Esophagus muscularis mucosa (tissue), 4 donors: ENCODE results near the gene IL6. TPM values are rescaled to one million over a fixed set of nuclear protein-coding genes. Genes with fewer than 3 reads are reported as not detected.

Experiments used
- DNase-seq: peaks from one replicate; pipeline ENCODE4 v3.0.0-alpha.2; 2017; ENCODE audit errors: extremely low spot score
- H3K27ac ChIP-seq, 4 donors: fragments of 200-600 bp; sonication (generic); replicated peaks in 1 of 4; 1 replicate in 3 of 4; 2 replicates in 1 of 4; pipeline ENCODE4 v1.5.1; 2016 to 2019; ENCODE audit warnings: mild to moderate bottlenecking in 1 of 4
- H3K27me3 ChIP-seq, 4 donors: fragments of 200-600 bp; sonication (generic); one replicate each; pipeline versions ENCODE4 v1.5.1 to v1.6.0; 2016 to 2019
- H3K36me3 ChIP-seq, 4 donors: fragments of 200-600 bp; sonication (generic); one replicate each; pipeline ENCODE4 v1.5.1; 2016 to 2019
- H3K4me1 ChIP-seq, 4 donors: fragments of 200-600 bp; sonication (generic); one replicate each; pipeline ENCODE4 v1.5.1; 2016 to 2019
- H3K4me3 ChIP-seq, 4 donors: fragments of 200-600 bp; sonication (generic); 1 replicate in 2 of 4; 2 replicates in 2 of 4; pipeline ENCODE4 v1.5.1; 2016 to 2019; ENCODE audit warnings: mild to moderate bottlenecking in 4 of 4, moderate library complexity in 1 of 4
- H3K9me3 ChIP-seq, 4 donors: fragments of 200-600 bp; sonication (generic); 1 replicate in 3 of 4; 2 replicates in 1 of 4; pipeline ENCODE4 v1.5.1; 2016 to 2019
- CTCF ChIP-seq, 3 experiments: fragments of 200-600 bp in 2 of 3; fragments of 450-650 bp in 1 of 3; sonication (generic) in 2 of 3; IDR thresholded peaks; one replicate each; pipeline ENCODE4 v1.5.1; 2017 to 2019; ENCODE audit warnings: antibody characterized with exemption in 3 of 3, mild to moderate bottlenecking in 2 of 3, moderate library complexity in 1 of 3
- EP300 ChIP-seq: sonication (generic); formaldehyde crosslinking; IDR thresholded peaks from one replicate; pipeline ENCODE4 v1.6.1; 2017; ENCODE audit warnings: antibody characterized with exemption
- POLR2A ChIP-seq: fragments of 450-650 bp; IDR thresholded peaks from one replicate; pipeline ENCODE4 v1.6.1; 2017; ENCODE audit warnings: antibody characterized with exemption, moderate library complexity, mild to moderate bottlenecking, low read depth
- POLR2AphosphoS5 ChIP-seq, 2 donors: sonication (generic); formaldehyde crosslinking; IDR thresholded peaks; one replicate each; pipeline ENCODE4 v1.6.1; 2017; ENCODE audit warnings: antibody characterized with exemption in 2 of 2
- WGBS: methylation state at CpG from one replicate; pipeline ENCODE4 v1.1.5; 2018; 5-methylcytosine and 5-hydroxymethylcytosine counted together
- intact Hi-C: fragments of 100-400 bp; cut with DNase I; formaldehyde crosslinking; loops from one replicate; pipeline ENCODE4 v1.15.1; 2023
- total RNA-seq, 4 donors: library from RNA; depleted of rRNA; stranded (reverse); fragments of >200 nt; gene quantifications; one replicate each; pipeline versions ENCODE4 v1.1.0 to v1.2.1, GENCODE V29; 2016

The IL6 gene
- total RNA-seq, 4 donors from 2014 or later, result 0.83 to 51.4 (median 3.4) TPM

GRCh38 chr7:22722536-22723180, 4.3 kb upstream of the IL6 start:
- Histone ChIP-seq H3K4me1 (peaks cover 69 to 85% (median 79%) of the 10 kb centered on the region in 4 donors), H3K27ac (peak overlapping the region; percentile 27 to 87 (median 78)), H3K9me3 (no peaks in the 10 kb centered on the region), H3K36me3 (no peaks in the 10 kb centered on the region), H3K27me3 (no peaks in the 10 kb centered on the region), H3K4me3 (no peak overlapping the region)
- 75% methylated on average over 4 of the region's 6 CpGs for WGBS
- TF ChIP-seq POLR2A, result no peak
- no peak for TF ChIP-seq EP300
- no peak for TF ChIP-seq CTCF (IDR thresholded peaks at IDR 0.05)
- TF ChIP-seq POLR2AphosphoS5 (IDR thresholded peaks at IDR 0.05), result no peak
- intact Hi-C loops, result loop anchor here (10.0 kb wide), 1 partner anchor 332 kb away; no protein-coding TSS in a partner anchor
- DNase-seq, result no peak

GRCh38 chr7:22723181-22723601, 3.8 kb upstream of the IL6 start:
- Histone ChIP-seq H3K9me3 (no peaks in the 10 kb centered on the region), H3K27me3 (no peaks in the 10 kb centered on the region), H3K36me3 (no peaks in the 10 kb centered on the region), H3K4me3 (no peak overlapping the region), H3K27ac (peak overlapping the region; percentile 27 to 87 (median 78)), H3K4me1 (peaks cover 68 to 85% (median 79%) of the 10 kb centered on the region in 4 donors)
- intact Hi-C loops, result loop anchor here (10.0 kb wide), 1 partner anchor 332 kb away; no protein-coding TSS in a partner anchor
- 0% methylated on average over 2 of the region's 2 CpGs for WGBS
- TF ChIP-seq POLR2A, result no peak
- TF ChIP-seq POLR2AphosphoS5 (IDR thresholded peaks at IDR 0.05), result peak; percentile 6 to 42
- DNase-seq, result no peak

GRCh38 chr7:22723637-22724036, 3.4 kb upstream of the IL6 start:
- H3K27ac ChIP-seq, result peak overlapping the region; percentile 27 to 87 (median 78)
- TF ChIP-seq EP300, result no peak
- no peak for TF ChIP-seq POLR2AphosphoS5 (IDR thresholded peaks at IDR 0.05)
- TF ChIP-seq POLR2A, result no peak
- no peak for TF ChIP-seq CTCF (IDR thresholded peaks at IDR 0.05)
- no peak overlapping the region for H3K4me3 ChIP-seq
- no peak for DNase-seq
- peaks cover 66 to 85% (median 79%) of the 10 kb centered on the region in 4 donors for H3K4me1 ChIP-seq
- intact Hi-C loops, result loop anchor here (10.0 kb wide), 1 partner anchor 331 kb away; no protein-coding TSS in a partner anchor
- WGBS, result 68% methylated on average over 4 of the region's 4 CpGs
- H3K9me3 ChIP-seq, result no peaks in the 10 kb centered on the region
- H3K36me3 ChIP-seq, result no peaks in the 10 kb centered on the region
- no peaks in the 10 kb centered on the region for H3K27me3 ChIP-seq

- Histone ChIP-seq H3K27me3 (no peaks in the 10 kb centered on the region), H3K27ac (peak overlapping the region; percentile 45 to 87 (median 84)), H3K36me3 (no peaks in the 10 kb centered on the region), H3K4me3 (no peak overlapping the region), H3K9me3 (no peaks in the 10 kb centered on the region), H3K4me1 (peaks cover 62 to 80% (median 77%) of the 10 kb centered on the region in 4 donors)
- intact Hi-C loops, result loop anchor here (10.0 kb wide), 1 partner anchor 330 kb away; no protein-coding TSS in a partner anchor
- no peak for TF ChIP-seq CTCF (IDR thresholded peaks at IDR 0.05)
- no peak for TF ChIP-seq POLR2AphosphoS5 (IDR thresholded peaks at IDR 0.05)
- no peak for TF ChIP-seq POLR2A
- TF ChIP-seq EP300, result no peak
- no peak for DNase-seq
- 62% methylated on average over 6 of the region's 6 CpGs for WGBS
Observed at GRCh38 chr7:22724861-22725260, 2.1 kb upstream of the IL6 start.

- peaks cover 62 to 81% (median 78%) of the 10 kb centered on the region in 4 donors for H3K4me1 ChIP-seq
- no peaks in the 10 kb centered on the region for H3K36me3 ChIP-seq
- H3K27ac ChIP-seq, result peak overlapping the region; percentile 45 to 87 (median 84)
- WGBS, result 59% methylated on average over 9 of the region's 9 CpGs
- no peaks in the 10 kb centered on the region for H3K9me3 ChIP-seq
- intact Hi-C loops, result loop anchor here (10.0 kb wide), 1 partner anchor 329 kb away; no protein-coding TSS in a partner anchor
- TF ChIP-seq CTCF (IDR thresholded peaks at IDR 0.05) (no peak), EP300 (no peak), POLR2A (no peak), POLR2AphosphoS5 (IDR thresholded peaks at IDR 0.05) (no peak)
- DNase-seq, result no peak
- no peaks in the 10 kb centered on the region for H3K27me3 ChIP-seq
- H3K4me3 ChIP-seq, result peak overlapping the region in 1 of 4 donors; percentile 15
Observed at GRCh38 chr7:22725585-22725984, 1.4 kb upstream of the IL6 start.
